BLaER1 (cell line): Measurements from ENCODE around the gene EIF4G3.

Experiments
- H3K27ac ChIP-seq: shearing (Covaris generic); formaldehyde crosslinking; 2 replicates; pipeline ENCODE4 v1.8.1; 2022
- H3K27me3 ChIP-seq: shearing (Covaris generic); formaldehyde crosslinking; 2 replicates; pipeline ENCODE4 v1.8.1; 2022
- H3K36me3 ChIP-seq: shearing (Covaris generic); formaldehyde crosslinking; 2 replicates; pipeline ENCODE4 v1.8.1; 2022
- H3K4me1 ChIP-seq: shearing (Covaris generic); formaldehyde crosslinking; 2 replicates; pipeline ENCODE4 v1.8.1; 2022
- H3K4me2 ChIP-seq: shearing (Covaris generic); formaldehyde crosslinking; 2 replicates; pipeline ENCODE4 v1.8.1; 2022
- H3K4me3 ChIP-seq: shearing (Covaris generic); formaldehyde crosslinking; 2 replicates; pipeline ENCODE4 v1.8.1; 2022
- H3K9ac ChIP-seq: shearing (Covaris generic); formaldehyde crosslinking; 2 replicates; pipeline ENCODE4 v1.8.1; 2022
- H3K9me3 ChIP-seq: shearing (Covaris generic); formaldehyde crosslinking; 2 replicates; pipeline ENCODE4 v1.8.1; 2022
- H4K20me1 ChIP-seq: shearing (Covaris generic); formaldehyde crosslinking; 2 replicates; pipeline ENCODE4 v1.8.1; 2022
- Cebpa-rat ChIP-seq: shearing (Covaris generic); IDR thresholded peaks from 2 replicates; pipeline ENCODE4 v1.8.1; 2022

Gene EIF4G3

DNA sequence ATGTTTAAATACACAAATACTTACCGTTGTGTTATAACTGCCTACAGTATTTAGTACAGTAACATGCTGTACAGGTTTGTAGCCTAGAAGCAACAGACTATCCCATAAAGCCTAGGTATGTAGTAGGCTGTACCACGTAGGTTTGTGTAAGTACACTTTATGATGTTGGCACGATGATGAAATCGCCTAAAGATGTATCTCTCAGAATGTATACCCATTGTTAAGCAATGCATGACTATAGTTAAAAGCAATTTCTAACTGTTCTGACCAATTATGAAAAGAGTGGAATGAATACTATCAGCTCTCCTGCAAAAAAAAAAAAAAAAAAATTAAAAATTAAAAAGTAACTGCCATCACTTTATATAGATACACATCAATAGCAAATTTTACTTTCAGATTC lies 401.0 kb downstream of the EIF4G3 start:
- H3K4me3 ChIP-seq, result no peak overlapping the region
- peaks cover 94% of the 10 kb centered on the region for H4K20me1 ChIP-seq
- no peaks in the 10 kb centered on the region for H3K4me1 ChIP-seq
- TF ChIP-seq Cebpa-rat, result no peak
- no peak overlapping the region for H3K4me2 ChIP-seq
- no peak overlapping the region for H3K27ac ChIP-seq
- peaks cover 95% of the 10 kb centered on the region for H3K36me3 ChIP-seq
- no peaks in the 10 kb centered on the region for H3K9me3 ChIP-seq
- no peaks in the 10 kb centered on the region for H3K27me3 ChIP-seq
- H3K9ac ChIP-seq, result no peak overlapping the region

DNA sequence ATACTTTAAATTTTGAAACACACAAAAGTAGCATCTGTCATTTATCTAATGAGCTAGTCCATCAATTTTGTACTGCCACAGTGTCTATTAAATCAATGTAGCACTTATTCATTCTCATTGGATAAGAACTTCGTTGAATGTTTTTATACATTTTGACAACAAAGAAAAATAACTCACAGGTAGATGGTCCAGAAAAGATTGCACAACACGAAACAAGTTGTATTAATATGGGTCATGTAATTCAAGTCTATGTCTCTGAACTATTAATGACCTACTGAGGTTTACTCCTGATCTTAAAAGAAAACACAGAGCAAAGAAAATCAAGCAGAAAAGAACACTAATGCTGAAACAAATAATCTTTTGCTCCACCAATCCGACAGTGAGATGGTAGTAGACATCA lies 404.9 kb downstream of the EIF4G3 start:
- Histone ChIP-seq H4K20me1 (peaks cover 85% of the 10 kb centered on the region), H3K9ac (no peak overlapping the region), H3K36me3 (peaks cover 99% of the 10 kb centered on the region), H3K9me3 (no peaks in the 10 kb centered on the region), H3K27me3 (no peaks in the 10 kb centered on the region), H3K4me1 (no peaks in the 10 kb centered on the region), H3K4me3 (no peak overlapping the region), H3K27ac (no peak overlapping the region), H3K4me2 (no peak overlapping the region)
- no peak for TF ChIP-seq Cebpa-rat

DNA sequence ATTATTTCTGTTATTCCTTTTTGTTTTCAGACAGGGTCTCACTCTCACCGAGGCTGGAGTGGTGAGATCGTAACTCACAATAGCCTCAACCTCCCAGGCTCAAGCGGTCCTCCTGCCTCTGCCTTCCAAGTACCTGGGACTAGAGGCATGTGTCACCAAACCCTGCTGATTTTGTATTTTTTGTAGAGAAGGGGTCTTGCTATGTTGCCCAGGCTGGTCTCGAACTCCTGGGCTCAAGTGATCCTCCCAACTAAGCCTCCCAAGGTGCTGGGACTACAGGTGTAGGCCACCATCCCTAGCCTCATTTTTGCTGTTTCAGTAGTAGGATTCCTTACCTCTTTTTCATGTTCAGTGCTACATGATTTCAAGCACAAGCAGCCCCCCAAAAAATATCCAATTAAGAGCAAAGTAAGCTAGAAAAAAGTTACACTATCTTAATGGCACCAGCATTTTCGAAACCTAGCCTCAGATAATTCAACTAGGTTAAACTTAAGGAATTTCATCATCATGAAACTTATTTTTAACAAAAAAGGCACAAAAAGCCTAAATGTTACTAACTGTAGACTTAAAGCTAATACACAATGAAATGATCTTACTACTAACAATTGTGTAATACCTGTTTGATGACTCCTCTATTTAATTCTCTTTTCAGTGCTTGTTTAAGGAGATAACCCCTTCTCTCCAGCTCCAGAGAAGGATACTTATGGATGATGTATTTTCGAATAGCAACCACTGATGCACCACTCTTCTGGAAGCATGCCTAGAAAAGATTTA lies 406.2 kb downstream of the EIF4G3 start:
- no peak overlapping the region for H3K9ac ChIP-seq
- TF ChIP-seq Cebpa-rat, result no peak
- H3K27ac ChIP-seq, result no peak overlapping the region
- H4K20me1 ChIP-seq, result peaks cover 81% of the 10 kb centered on the region
- H3K27me3 ChIP-seq, result no peaks in the 10 kb centered on the region
- H3K4me3 ChIP-seq, result no peak overlapping the region
- H3K36me3 ChIP-seq, result peaks cover 100% of the 10 kb centered on the region
- H3K9me3 ChIP-seq, result no peaks in the 10 kb centered on the region
- no peak overlapping the region for H3K4me2 ChIP-seq
- H3K4me1 ChIP-seq, result no peaks in the 10 kb centered on the region

DNA sequence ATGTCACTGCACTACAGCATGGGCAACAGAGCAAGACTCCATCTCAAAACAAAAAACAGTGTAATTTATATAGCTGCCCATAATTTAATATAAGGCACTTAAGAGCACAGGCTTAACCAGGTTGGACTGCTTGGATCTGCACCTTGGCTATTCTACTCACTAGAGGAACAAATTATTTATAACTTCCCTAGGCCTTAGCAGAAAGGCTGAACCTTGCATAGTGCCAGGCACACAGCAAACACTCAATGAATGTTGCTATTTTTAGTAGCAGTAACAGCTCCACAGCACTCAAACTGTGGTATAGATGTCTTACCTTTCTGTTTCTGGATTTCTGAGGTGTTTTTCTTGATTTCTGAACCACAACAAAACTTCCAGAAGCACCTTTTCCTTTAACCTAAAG lies 409.4 kb downstream of the EIF4G3 start:
- no peaks in the 10 kb centered on the region for H3K4me1 ChIP-seq
- TF ChIP-seq Cebpa-rat, result no peak
- H3K9me3 ChIP-seq, result no peaks in the 10 kb centered on the region
- H3K36me3 ChIP-seq, result peaks cover 100% of the 10 kb centered on the region
- H4K20me1 ChIP-seq, result peaks cover 63% of the 10 kb centered on the region
- no peak overlapping the region for H3K4me3 ChIP-seq
- H3K9ac ChIP-seq, result no peak overlapping the region
- H3K27ac ChIP-seq, result no peak overlapping the region
- no peak overlapping the region for H3K4me2 ChIP-seq
- H3K27me3 ChIP-seq, result no peaks in the 10 kb centered on the region

DNA sequence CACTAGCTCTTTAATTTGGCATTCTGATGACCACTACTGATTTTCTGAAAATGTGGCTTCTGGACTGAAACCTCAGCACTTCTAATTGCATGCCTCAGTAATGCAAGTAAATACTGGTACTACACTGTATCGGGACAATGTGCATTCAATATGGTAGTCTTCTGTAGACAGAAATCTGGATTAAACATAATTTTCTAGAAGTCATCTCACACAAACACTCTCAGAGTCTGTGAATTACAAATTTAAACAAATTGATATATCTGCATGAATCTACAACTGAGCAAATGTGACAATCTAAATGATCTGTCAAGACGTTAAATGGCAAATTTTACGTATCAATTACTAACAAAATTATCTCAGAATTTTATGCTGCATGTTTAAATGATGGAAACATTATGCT lies 413.3 kb downstream of the EIF4G3 start:
- H3K27ac ChIP-seq, result no peak overlapping the region
- no peak overlapping the region for H3K4me3 ChIP-seq
- no peak for TF ChIP-seq Cebpa-rat
- no peaks in the 10 kb centered on the region for H3K27me3 ChIP-seq
- no peaks in the 10 kb centered on the region for H3K9me3 ChIP-seq
- peaks cover 69% of the 10 kb centered on the region for H4K20me1 ChIP-seq
- peaks cover 100% of the 10 kb centered on the region for H3K36me3 ChIP-seq
- H3K9ac ChIP-seq, result no peak overlapping the region
- H3K4me2 ChIP-seq, result no peak overlapping the region
- no peaks in the 10 kb centered on the region for H3K4me1 ChIP-seq

DNA sequence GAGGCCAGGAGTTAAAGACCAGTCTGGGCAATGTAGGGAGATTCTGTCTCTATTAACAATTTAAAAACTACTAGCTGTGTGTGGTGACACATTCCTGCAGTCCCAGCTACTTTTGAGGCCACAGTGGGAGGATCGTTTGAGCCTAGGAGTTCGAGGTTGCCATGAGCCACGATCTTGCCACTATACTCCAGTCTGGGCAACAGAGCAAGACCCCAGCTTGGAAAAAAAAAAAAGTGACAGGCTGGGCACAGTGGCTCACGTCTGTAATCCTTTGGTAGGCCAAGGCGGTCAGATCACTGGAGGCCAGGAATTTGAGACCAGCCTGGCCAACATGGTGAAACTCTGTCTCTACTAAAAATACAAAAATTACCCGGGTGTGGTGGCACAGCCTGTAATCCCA lies 416.4 kb downstream of the EIF4G3 start:
- H3K4me2 ChIP-seq, result no peak overlapping the region
- no peak for TF ChIP-seq Cebpa-rat
- no peaks in the 10 kb centered on the region for H3K4me1 ChIP-seq
- no peak overlapping the region for H3K9ac ChIP-seq
- peaks cover 99% of the 10 kb centered on the region for H3K36me3 ChIP-seq
- H3K27ac ChIP-seq, result no peak overlapping the region
- no peak overlapping the region for H3K4me3 ChIP-seq
- no peaks in the 10 kb centered on the region for H3K27me3 ChIP-seq
- H4K20me1 ChIP-seq, result peaks cover 51% of the 10 kb centered on the region
- no peaks in the 10 kb centered on the region for H3K9me3 ChIP-seq
